GM23248 (cell line): ENCODE data around the gene TBC1D1.

Experiments used
- EZH2 ChIP-seq: fragments of 200-600 bp; sonication (generic); IDR thresholded peaks from 2 replicates; pipeline ENCODE4 v1.6.1; 2018; ENCODE audit warnings: antibody characterized with exemption, mild to moderate bottlenecking; ENCODE audit not compliant: insufficient read depth, poor library complexity, severe bottlenecking
- EZH2phosphoT487 ChIP-seq: fragments of 200-600 bp; sonication (generic); IDR thresholded peaks from 2 replicates; pipeline ENCODE4 v1.6.1; 2018; ENCODE audit warnings: antibody characterized with exemption, moderate library complexity, mild to moderate bottlenecking, low read depth; ENCODE audit not compliant: insufficient read depth

DNA sequence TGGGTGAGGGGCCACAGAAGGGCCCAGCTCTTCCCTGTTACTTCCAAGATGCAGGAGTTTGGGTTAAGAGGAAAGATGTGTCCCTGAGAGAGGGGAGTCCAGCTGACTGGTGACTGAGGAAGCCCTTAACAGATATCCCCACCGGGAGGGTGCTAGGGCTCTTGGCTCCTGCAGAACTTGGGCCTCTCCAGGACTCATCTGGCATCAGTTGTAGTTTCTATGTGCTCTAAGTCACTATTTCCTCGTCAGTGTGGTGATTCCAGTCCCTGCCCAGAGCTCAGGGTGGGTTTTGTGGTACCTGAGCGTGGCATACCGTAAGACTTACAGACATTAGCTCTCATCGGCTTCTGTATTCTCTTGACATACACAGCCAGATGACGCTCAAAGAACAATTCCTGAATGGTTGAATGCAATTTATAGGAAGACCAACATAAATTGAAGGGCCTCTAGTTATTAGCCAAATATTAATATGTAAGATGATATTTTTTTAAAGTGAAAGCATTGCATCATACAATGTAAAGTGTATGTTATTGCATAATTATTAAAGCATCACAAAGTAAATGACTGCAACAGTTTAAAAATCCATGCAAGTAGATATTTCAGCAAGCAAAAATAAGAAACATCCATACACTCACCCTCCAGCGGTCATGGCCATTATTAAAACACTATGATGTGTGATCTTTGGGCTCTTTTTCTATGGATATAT is 264.9 kb downstream of the TBC1D1 start:
- TF ChIP-seq EZH2, result no peak
- TF ChIP-seq EZH2phosphoT487, result no peak
